GM18505 (cell line): ENCODE measurements around the gene CYB561.

Experiments used
- ATAC-seq: cut with Tn5 transposase; IDR thresholded peaks from one replicate; pipeline ENCODE4 v1.9.1; 2021; ENCODE audit not compliant: unreplicated experiment
- POLR2A ChIP-seq: IDR thresholded peaks from 4 replicates; pipeline ENCODE4 v1.6.1; 2011; ENCODE audit warnings: borderline replicate concordance; ENCODE audit not compliant: insufficient read depth, insufficient read length; ENCODE audit errors: extremely low read depth

The CYB561 gene

DNA sequence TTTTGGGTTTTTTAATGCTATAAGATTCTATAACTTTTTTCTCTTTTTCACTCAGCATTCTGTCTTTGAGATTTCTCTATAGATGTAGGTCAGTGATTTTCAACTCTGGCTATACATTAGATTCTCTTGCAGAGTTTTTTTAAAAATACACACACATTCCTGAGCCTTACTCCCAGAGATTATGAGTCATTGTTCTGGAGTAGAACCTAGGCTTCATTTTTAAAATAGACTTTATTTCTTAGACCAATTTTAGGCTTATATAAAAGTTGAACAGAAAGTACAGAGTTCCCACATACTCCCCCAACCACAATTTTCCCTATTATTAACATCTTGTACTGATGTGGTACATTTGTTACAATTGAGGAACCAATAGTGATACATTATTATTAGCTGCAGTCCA is 63.3 kb downstream of the CYB561 start:
- no peak for ATAC-seq
- TF ChIP-seq POLR2A: no peak
